ENCODE measurements around the gene LRRC63. TPM values are rescaled to one million over a fixed set of nuclear protein-coding genes. Genes with fewer than 3 reads are reported as not detected.

Gene LRRC63
- total RNA-seq, 1 donor from 2014 or later: 0.49 TPM

- H3K27me3 ChIP-seq: no peaks in the 10 kb centered on the region
- no peak overlapping the region for H3K27ac ChIP-seq
- no peak overlapping the region for H3K4me3 ChIP-seq
- DNase-seq (ENCODE audit: extremely low spot score in 2 of 2): no peak
- TF ChIP-seq POLR2AphosphoS5 (IDR thresholded peaks at IDR 0.05; ENCODE audit: insufficient read depth in 1 of 2, low read depth in 1 of 2): no peak
- no peak for TF ChIP-seq POLR2A (IDR thresholded peaks at IDR 0.05)
- TF ChIP-seq, protein P1, sequence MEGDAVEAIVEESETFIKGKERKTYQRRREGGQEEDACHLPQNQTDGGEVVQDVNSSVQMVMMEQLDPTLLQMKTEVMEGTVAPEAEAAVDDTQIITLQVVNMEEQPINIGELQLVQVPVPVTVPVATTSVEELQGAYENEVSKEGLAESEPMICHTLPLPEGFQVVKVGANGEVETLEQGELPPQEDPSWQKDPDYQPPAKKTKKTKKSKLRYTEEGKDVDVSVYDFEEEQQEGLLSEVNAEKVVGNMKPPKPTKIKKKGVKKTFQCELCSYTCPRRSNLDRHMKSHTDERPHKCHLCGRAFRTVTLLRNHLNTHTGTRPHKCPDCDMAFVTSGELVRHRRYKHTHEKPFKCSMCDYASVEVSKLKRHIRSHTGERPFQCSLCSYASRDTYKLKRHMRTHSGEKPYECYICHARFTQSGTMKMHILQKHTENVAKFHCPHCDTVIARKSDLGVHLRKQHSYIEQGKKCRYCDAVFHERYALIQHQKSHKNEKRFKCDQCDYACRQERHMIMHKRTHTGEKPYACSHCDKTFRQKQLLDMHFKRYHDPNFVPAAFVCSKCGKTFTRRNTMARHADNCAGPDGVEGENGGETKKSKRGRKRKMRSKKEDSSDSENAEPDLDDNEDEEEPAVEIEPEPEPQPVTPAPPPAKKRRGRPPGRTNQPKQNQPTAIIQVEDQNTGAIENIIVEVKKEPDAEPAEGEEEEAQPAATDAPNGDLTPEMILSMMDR (IDR thresholded peaks at IDR 0.05): no peak
- intact Hi-C loops (cut with DNase I): no loop called here
- no peaks in the 10 kb centered on the region for H3K9me3 ChIP-seq
- peaks cover 11% of the 10 kb centered on the region for H3K4me1 ChIP-seq
- H3K36me3 ChIP-seq: no peaks in the 10 kb centered on the region
Observed at GRCh38 chr13:46170687-46171086, 41.0 kb upstream of the LRRC63 start.

DNA sequence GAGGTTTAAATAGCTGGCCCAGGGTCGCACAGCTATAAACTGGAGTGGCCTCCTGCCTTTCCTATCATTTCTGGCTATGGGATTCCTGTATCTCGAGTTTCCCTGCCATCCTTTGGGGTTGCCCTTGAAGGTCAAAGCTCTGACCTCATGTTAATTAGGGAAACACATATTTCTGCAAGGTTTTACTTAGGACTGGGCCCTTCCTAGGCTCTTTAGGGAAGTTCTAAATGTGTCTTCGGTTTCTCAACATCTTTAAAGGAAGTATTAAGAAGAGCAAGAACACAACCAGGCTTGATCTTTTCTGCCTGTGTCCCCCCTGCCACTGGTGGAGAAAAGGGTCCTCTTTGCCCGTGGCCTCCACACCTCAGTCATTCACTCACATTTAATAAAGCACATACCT, 40.5 kb upstream of the LRRC63 start:
- H3K36me3 ChIP-seq: no peaks in the 10 kb centered on the region
- DNase-seq (ENCODE audit: extremely low spot score in 2 of 2): no peak
- no peaks in the 10 kb centered on the region for H3K9me3 ChIP-seq
- intact Hi-C loops (cut with DNase I): no loop called here
- no peak overlapping the region for H3K4me3 ChIP-seq
- H3K27me3 ChIP-seq: no peaks in the 10 kb centered on the region
- H3K27ac ChIP-seq: no peak overlapping the region
- TF ChIP-seq POLR2AphosphoS5 (IDR thresholded peaks at IDR 0.05; ENCODE audit: insufficient read depth in 1 of 2, low read depth in 1 of 2) (no peak), POLR2A (IDR thresholded peaks at IDR 0.05) (no peak)
- TF ChIP-seq, protein P1 (IDR thresholded peaks at IDR 0.05): no peak
- peaks cover 11% of the 10 kb centered on the region for H3K4me1 ChIP-seq

GRCh38 chr13:46171739-46172138, 40.0 kb upstream of the LRRC63 start:
- H3K4me1 ChIP-seq: peaks cover 11% of the 10 kb centered on the region

DNA sequence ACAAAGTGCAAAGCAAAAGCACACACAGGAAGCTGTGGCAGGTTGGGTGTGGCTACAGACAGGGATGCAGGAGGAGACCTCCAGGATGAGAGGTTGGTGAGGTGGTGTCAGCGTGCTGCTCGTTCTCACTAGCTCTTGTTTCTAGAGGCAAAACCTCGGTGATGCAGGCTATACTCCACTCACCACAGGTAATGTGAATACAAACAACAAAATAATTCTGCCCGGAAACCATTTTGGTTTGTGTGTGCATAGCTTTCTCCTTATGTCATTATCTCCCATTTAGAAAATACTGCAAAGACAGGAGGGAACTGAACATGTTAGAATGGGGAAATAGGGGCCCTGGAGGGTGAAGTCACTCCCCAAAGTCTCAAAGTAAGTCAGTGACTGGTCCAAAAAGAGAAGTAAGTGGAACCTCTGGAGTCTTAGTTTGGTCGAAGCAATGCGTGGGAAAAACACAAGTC, 39.2 kb upstream of the LRRC63 start:
- no peak for DNase-seq (ENCODE audit: extremely low spot score in 2 of 2)
- Histone ChIP-seq H3K27me3 (no peaks in the 10 kb centered on the region), H3K27ac (no peak overlapping the region), H3K9me3 (no peaks in the 10 kb centered on the region), H3K4me1 (peaks cover 9% of the 10 kb centered on the region), H3K4me3 (no peak overlapping the region), H3K36me3 (no peaks in the 10 kb centered on the region)
- TF ChIP-seq POLR2A (IDR thresholded peaks at IDR 0.05): no peak
- no peak for TF ChIP-seq POLR2AphosphoS5 (IDR thresholded peaks at IDR 0.05; ENCODE audit: insufficient read depth in 1 of 2, low read depth in 1 of 2)
- TF ChIP-seq, protein P1 (IDR thresholded peaks at IDR 0.05): no peak
- intact Hi-C loops (cut with DNase I): no loop called here

More at GRCh38 chr13:46171739-46172138, 40.0 kb upstream of the LRRC63 start:
- no peak overlapping the region for H3K4me3 ChIP-seq
- H3K27ac ChIP-seq: no peak overlapping the region
- H3K27me3 ChIP-seq: no peaks in the 10 kb centered on the region
- TF ChIP-seq POLR2AphosphoS5 (IDR thresholded peaks at IDR 0.05; ENCODE audit: insufficient read depth in 1 of 2, low read depth in 1 of 2) (no peak), POLR2A (IDR thresholded peaks at IDR 0.05) (no peak)
- TF ChIP-seq, protein P1 (IDR thresholded peaks at IDR 0.05): no peak
- intact Hi-C loops (cut with DNase I): no loop called here
- no peaks in the 10 kb centered on the region for H3K9me3 ChIP-seq
- DNase-seq (ENCODE audit: extremely low spot score in 2 of 2): no peak
- no peaks in the 10 kb centered on the region for H3K36me3 ChIP-seq

DNA sequence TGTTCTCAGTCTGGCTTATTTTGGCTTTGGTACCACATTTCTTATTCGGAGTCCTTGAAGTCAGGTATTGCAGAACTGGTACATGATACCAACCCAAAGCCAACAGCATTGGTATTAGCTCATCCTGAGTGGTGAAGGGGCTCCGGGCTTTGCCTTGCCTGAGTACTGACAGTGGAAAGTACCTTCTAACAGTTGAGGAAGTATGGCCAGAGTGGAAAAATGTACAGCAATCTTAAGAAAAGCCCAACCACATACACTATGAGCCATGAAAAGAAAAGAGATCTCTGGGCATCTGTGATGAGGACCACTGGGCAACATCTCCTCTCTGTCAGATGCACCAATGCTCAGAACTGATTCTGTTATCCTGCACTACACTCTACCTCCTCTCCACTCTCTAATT, 38.1 kb upstream of the LRRC63 start:
- TF ChIP-seq, protein P1 (IDR thresholded peaks at IDR 0.05): no peak
- TF ChIP-seq POLR2A (IDR thresholded peaks at IDR 0.05) (no peak), POLR2AphosphoS5 (IDR thresholded peaks at IDR 0.05; ENCODE audit: insufficient read depth in 1 of 2, low read depth in 1 of 2) (no peak)
- no peaks in the 10 kb centered on the region for H3K9me3 ChIP-seq

More for the DNA sequence above, 38.1 kb upstream of the LRRC63 start:
- Histone ChIP-seq H3K27ac (no peak overlapping the region), H3K4me1 (no peaks in the 10 kb centered on the region), H3K4me3 (no peak overlapping the region), H3K36me3 (no peaks in the 10 kb centered on the region), H3K27me3 (no peaks in the 10 kb centered on the region)
- intact Hi-C loops (cut with DNase I): no loop called here
- DNase-seq (ENCODE audit: extremely low spot score in 2 of 2): no peak
